Thoracic aorta (tissue), 2 donors: ENCODE measurements around the gene SLC35A5. TPM values are rescaled to one million over a fixed set of nuclear protein-coding genes. Genes with fewer than 3 reads are reported as not detected.

Experiments used
- ATAC-seq: fragments of 150-250 bp; one replicate; pipeline ENCODE4 v1.8.0; 2017; ENCODE audit warnings: low read depth; ENCODE audit not compliant: insufficient number of reproducible peaks, low FRiP score
- DNase-seq: peaks from one replicate; pipeline ENCODE4 v3.0.0-alpha.2; 2020; ENCODE audit warnings: low spot score
- H3K27ac ChIP-seq, 2 donors: fragments of 200-600 bp; sonication (generic); 1 replicate in 1 of 2; 2 replicates in 1 of 2; pipeline ENCODE4 v1.5.1; 2016; ENCODE audit warnings: mild to moderate bottlenecking in 2 of 2, moderate library complexity in 2 of 2
- H3K27me3 ChIP-seq: fragments of 200-600 bp; sonication (generic); replicated peaks from 2 replicates; pipeline ENCODE4 v1.6.0; 2016; ENCODE audit warnings: mild to moderate bottlenecking; ENCODE audit not compliant: insufficient read depth
- H3K36me3 ChIP-seq: fragments of 200-600 bp; sonication (generic); one replicate; pipeline ENCODE4 v1.5.1; 2016
- H3K4me1 ChIP-seq, 2 donors: fragments of 200-600 bp; sonication (generic); 1 replicate in 1 of 2; 2 replicates in 1 of 2; pipeline versions ENCODE4 v1.5.1 to v1.6.0; 2016; ENCODE audit warnings: low read depth in 2 of 2, mild to moderate bottlenecking in 1 of 2; ENCODE audit not compliant: control insufficient read depth in 1 of 2
- H3K4me3 ChIP-seq: fragments of 200-600 bp; sonication (generic); 2 replicates; pipeline ENCODE4 v1.5.1; 2016; ENCODE audit warnings: mild to moderate bottlenecking
- H3K9me3 ChIP-seq: fragments of 200-600 bp; sonication (generic); 2 replicates; pipeline ENCODE4 v1.5.1; 2016
- CTCF ChIP-seq: fragments of 200-600 bp; sonication (generic); IDR thresholded peaks from one replicate; pipeline ENCODE4 v1.5.1; 2019; ENCODE audit warnings: antibody characterized with exemption
- total RNA-seq, 2 donors: library from RNA; depleted of rRNA; stranded (reverse); fragments of >200 nt; gene quantifications; one replicate each; pipeline versions ENCODE4 v1.1.0 to v1.2.3, GENCODE V29; 2016

SLC35A5 gene
- total RNA-seq, 2 donors from 2014 or later, result 17.5 to 45.9 TPM

DNA sequence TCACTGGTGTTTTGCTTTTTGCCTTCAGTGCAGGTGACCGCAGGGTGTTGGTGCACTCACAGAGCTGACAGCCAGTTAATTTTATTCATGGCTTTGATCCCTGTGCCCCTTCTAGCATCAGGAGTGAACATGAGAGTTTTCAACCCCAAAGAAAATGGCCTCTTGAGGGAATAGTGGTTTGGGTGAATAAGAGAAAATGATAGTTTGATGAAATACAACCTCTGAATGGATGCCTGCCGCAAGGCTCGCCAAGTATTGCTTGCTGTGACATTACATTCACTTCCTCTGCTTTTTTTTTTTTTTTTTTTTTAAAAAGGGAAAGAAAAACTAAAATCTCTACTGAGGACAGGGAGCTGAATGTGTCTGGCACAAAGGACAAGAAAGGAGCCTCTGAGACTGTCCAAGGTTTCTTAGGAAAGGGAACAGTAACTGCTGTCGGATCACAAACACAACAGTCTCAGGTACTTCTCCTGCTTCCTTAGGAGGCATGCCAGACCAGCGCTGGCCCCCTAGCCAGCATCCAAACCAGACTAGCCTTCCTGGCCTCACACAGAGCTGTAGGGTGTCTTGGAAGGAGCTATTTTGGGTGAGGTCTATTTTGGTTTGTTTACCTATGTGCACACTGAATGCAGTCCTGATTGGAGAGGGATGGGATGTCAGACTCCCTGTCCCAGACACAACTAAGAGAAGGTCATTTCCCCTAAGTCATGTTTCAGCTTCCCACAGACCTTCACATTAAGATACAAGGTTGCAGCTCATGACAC is 50.1 kb downstream of the SLC35A5 start:
- Histone ChIP-seq H3K4me1 (peaks cover 0 to 3% of the 10 kb centered on the region in 2 donors), H3K27ac (no peak overlapping the region), H3K4me3 (no peak overlapping the region), H3K27me3 (no peaks in the 10 kb centered on the region), H3K9me3 (no peaks in the 10 kb centered on the region), H3K36me3 (peaks cover 3% of the 10 kb centered on the region)
- ATAC-seq, result no peak
- no peak for TF ChIP-seq CTCF
- DNase-seq, result no peak

DNA sequence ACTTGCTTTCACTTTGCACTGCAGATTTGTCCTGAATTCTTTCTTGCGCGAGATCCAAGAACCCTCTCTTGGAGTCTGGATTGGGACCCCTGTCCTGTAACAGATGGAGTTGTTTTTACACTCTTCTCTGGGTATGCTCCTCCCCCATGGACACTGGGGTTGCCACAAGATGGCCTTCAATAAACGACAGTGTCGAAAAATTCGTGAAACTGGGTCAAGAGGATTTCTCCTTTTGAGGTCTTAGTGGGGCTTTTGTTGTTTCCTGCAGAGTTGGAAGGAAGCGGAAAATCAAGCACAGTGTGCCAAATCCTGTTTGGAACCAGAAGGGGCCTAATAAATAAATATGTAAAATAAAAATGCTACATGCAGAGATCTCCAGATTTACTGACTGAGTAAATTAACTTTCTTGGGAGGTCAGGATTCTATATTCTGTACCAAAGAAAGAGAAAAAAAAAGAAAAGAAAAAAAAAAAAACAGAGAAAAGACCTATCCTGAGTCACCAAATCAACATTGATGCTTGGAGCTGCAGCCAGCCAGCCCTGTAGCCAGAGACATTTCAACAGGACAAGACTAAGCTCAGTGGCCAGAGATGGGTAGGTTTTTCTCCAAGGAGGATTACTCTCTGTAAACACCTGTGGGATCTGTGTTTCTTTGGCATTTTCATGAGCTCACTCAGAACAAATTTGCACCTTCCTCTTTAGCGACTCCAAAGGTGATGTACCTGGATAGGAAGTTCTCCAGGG is 54.3 kb downstream of the SLC35A5 start:
- Histone ChIP-seq H3K27me3 (no peaks in the 10 kb centered on the region), H3K4me1 (peaks cover 0 to 3% of the 10 kb centered on the region in 2 donors), H3K27ac (no peak overlapping the region), H3K36me3 (no peaks in the 10 kb centered on the region), H3K4me3 (no peak overlapping the region), H3K9me3 (no peaks in the 10 kb centered on the region)
- TF ChIP-seq CTCF, result no peak
- DNase-seq (no peak), ATAC-seq (no peak)

GRCh38 chr3:112617285-112617684 is 55.4 kb downstream of the SLC35A5 start:
- DNase-seq, result no peak
- H3K36me3 ChIP-seq, result no peaks in the 10 kb centered on the region
- no peaks in the 10 kb centered on the region for H3K9me3 ChIP-seq
- no peak for TF ChIP-seq CTCF
- ATAC-seq, result no peak
- H3K27me3 ChIP-seq, result no peaks in the 10 kb centered on the region
- H3K4me3 ChIP-seq, result no peak overlapping the region
- no peak overlapping the region for H3K27ac ChIP-seq
- H3K4me1 ChIP-seq, result peaks cover 0 to 3% of the 10 kb centered on the region in 2 donors

- Histone ChIP-seq H3K27me3 (no peaks in the 10 kb centered on the region), H3K4me1 (no peaks in the 10 kb centered on the region)
- no peak for ATAC-seq
Measured at GRCh38 chr3:112619295-112619694, 57.5 kb downstream of the SLC35A5 start.

More at GRCh38 chr3:112619295-112619694, 57.5 kb downstream of the SLC35A5 start:
- H3K27ac ChIP-seq, result no peak overlapping the region
- DNase-seq, result no peak
- no peak for TF ChIP-seq CTCF
- H3K36me3 ChIP-seq, result no peaks in the 10 kb centered on the region
- H3K9me3 ChIP-seq, result no peaks in the 10 kb centered on the region
- H3K4me3 ChIP-seq, result no peak overlapping the region
